NCI-H1436 treated with DMSO at 0.1 percent for 48 hours (cell line): Measurements from ENCODE around the gene ICOSLG.
"Not testable (repeated sequence)": the region's sequence is repeated elsewhere in the genome, so short reads cannot be mapped to it uniquely, and the experiment has no call there.

Source experiments
- DNase-seq: peaks from one replicate; lab custom pipeline; 2025; lab: John Stamatoyannopoulos, UW

ICOSLG gene

DNA sequence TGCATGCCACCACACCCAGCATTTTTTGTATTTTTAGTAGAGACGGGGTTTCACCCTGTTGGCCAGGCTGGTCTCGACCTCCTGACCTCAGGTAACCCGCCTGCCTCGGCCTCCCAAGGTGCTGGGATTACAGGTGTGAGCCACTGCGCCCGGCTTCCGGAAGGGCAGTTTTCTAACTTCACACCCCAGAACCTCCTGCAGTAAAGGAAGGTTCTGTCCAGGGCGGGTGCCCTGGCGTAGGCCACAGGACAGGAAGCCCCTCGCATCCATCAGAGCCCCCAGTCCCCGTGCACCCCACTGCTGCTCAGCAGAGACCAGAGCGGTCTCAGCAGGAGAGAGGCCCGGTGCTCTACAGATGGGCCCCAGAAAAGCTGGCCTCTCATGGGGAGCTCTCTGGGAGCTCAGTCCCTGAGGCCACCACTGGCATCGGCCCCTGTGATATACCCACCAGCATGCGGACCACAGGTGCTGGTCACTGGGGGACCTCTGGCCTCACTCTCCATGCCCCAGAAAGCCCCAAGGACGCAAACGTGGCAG is 25.1 kb upstream of the ICOSLG start:
- DNase-seq: no peak

DNA sequence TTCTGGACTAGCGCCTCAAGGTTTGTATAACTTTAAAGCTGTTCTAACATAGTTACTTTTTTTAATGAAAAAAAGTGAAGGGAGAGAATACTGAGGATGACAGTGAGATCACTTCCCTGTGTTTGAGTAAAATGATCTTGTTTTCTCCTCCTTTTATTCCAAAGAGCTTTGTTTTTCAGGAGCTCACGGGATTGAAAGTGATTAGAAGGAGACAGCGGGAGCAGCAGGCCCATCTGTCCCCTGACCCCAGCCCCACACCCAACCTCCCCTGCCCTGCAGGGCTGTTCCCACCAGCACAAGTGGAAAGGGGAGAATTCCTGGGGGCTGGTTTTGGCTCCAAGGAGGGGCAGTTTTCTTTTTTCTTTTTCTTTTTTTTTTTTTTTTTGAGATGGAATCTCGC is 23.0 kb upstream of the ICOSLG start:
- DNase-seq: no peak

DNA sequence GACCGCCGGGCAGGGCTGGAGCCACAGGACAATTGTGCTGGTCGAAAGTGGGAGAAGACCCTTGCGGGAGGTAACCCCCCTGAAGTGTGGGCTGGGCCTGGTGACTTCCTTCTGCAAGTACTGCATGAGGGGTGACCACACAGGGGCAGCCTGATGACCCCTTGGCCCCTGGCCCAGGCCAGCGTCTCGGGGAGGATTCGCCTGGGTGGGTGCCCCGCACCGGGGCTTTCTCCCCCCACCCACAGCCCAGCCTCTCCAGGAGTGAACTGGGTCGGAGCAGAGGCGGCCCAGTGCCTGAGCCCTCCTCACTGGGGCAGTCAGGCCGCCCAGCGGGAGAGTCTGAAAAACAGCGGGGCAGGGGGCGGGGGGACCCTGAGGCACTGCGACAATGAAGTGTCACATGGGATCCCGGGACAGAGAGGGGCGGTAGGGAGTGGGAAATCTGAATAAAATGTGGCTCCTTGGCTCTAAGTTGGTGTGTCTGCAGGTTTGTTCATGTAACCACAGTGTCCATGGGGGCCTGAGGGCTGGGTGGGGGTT is 22.5 kb upstream of the ICOSLG start:
- DNase-seq: no peak

DNA sequence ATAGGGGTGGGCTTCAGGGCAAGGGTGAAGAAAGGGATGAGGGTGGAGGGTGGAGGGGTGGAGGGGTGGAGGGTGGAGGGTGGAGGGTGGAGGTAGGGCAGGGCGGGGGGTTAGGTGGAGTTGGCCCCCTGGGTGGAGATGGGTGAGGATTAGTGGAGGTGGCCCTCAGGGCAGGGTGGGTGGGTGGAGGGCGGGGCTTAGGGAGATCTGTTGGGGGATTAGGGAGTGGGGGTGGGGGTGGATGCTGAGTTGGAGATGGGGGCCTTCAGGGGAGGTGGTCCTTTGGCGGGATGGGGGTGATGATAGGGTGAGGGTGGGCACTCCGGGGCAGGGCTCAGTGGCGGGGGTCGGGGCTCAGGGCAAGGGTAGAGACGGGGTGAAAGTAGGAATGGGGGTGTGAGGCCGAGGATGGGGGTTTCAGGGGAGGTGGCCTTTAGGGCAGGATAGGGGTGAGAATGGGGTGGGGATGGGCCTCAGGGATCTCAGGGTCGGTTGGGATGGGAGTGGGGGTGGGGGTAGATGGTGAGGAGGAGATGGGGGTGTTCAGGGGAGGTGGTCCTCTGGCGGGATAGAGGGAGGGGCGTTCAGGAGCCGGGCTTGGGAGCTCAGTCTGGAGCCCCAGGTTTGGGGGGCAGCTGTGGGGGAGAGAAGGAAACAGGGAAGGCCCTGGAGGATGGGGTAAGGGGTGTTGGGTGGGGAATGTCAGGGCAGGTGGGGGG is 21.8 kb upstream of the ICOSLG start:
- DNase-seq: no peak

DNA sequence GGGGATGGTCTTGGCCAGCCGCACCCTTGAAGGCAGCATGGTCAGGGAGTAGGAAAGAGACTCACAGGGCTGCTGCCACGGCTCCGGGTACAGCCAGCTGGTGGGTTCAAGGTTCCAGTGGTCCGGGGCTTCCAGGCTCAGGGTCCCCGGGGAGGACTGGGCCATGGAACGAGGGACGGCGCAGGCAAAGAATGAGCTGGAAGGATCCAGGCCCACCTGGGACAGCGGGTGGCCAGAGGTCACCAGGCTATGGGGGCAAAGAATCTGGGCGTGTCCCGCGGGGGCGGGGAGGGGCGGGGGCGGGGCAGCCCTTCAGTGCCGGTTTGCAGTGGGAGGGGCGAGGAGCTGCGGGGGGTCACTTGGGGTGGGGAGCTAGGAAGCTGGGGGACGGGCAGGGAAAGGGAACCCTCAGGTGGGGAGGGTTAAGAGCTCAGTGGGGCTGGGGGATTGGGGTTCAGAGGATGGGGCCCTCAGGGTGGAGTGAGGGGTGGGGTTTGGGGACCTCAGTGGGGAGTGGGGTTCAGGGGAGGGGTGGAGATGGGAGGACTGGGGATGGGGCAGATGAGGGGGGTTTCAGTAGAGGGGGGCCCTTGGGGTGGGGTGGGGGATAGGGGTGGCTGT is 21.0 kb upstream of the ICOSLG start, which contains the start of gene DNMT3L:
TSS of gene DNMT3L (minus strand) at position 223 of the 621 bp plus-strand sequence. CDS start 638 bp downstream, outside the sequence.
- DNase-seq: no peak

DNA sequence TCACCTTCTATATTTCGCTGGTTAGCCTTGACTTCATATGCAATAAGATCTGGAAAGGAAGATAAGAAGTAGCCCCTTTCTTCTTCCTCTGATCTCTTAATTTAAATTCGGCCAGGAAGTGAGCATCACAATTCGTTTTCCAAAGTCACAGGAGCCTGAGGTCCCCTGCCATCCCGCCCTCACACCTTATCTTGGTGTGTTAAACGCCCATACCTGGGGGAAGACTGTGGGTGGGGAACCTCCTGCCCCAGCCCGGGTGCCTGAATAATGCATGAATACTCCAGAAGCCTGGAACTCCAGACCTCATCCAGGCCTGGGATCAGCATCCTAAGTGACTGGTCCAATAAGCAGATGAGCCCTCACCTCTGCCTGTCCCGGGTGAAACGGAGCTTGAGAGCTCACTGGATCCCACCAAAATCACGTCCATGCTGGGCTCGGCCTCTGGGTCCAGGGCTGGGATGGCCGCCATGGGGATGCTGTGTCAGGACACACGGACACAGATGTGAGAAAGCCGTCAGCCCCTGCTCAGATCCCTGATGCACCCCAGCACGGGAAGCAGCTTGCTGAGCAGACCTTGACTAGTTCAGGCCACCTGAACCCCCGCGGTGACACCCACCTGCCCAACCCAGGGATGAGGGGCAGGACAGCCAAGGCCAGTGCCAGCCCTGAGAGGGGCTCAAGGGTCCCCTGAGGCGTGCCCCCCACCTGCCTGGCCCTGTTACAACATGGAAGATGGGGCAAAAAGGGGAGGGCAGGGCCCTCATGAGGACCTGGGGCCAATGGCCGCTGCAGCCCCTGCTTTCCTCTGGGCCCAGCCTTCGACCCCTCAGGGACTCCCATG is 20.3 kb upstream of the ICOSLG start:
- no peak for DNase-seq

DNA sequence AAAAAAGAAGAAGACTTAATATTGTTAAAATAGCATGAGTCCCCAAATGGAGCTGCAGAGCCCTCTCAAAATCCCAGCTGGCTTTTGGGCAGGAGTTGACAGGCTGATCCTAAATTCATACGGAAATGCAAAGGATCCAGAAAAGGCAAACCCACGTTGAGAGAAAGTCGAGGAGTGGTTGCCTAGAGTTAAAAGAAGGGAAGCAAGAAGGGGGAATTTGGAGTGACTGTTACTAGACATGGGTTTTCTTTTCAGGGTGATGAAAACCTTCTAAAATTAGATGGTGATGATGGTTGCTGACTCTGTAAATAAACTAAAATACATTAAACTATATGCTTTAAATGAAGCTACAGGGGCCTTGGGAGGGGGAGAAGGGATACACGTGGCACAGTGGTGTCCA is 19.3 kb upstream of the ICOSLG start:
- DNase-seq: no peak

DNA sequence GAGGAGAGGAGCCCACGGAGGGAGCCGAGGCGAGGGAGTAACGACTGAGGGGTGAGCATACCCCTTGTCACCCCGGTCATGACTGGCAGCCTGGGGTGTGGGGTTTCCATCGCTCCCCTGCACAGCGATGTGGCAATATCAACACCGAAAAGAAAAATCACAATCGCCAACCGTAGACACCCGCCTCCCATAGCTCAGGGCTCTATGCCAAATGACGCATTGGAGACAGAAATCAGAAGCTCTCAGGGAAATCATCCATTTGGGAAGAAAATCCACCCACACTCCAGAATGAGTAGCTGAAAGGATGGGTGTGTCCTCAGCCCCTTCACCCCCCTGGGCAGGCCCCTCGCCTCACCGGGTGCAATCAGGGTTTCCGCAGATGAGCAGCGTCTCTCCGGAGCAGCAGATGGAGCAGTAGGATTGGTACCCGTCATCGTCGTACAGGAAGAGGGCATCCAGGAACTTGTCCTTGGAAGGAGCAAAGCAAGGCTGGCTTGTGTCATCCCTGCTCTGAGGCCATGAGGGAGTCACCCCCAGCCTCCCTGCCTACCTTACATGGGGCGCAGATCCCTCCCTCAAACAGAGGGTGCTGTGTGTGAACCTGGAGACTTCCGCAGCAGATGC is 18.5 kb upstream of the ICOSLG start:
- DNase-seq: no peak

DNA sequence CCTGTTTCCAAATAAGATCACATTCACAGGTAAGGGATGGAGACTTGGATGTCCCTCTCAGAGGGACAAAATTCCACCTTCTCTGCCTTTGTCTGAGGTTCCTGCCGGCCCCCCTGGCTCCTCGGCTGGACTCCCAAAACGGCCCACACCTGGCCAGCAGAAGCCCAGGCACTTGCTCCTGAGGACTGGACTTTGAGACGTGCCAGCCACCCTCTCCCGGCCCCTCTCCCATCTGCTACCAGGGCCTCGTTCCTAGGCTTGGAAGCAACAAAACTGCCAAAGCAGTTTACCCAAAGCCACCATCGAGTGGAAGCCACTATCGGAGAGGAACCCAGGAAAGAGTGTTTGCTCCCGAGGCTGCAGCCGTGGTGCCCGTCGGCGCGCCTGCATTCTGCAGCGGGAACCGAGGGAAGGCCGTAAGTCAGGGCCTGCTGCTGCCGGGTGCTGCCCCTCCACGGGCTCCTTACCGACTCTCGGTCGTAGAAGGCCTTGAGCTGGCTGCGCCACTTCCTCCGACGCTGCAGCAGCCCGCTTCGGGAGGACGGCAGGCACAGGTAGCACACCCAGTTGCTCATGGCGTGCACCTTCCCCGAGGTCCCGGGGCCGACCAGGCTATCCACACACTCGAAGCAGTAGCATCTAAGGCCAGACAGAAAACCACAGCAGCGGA is 17.4 kb upstream of the ICOSLG start:
- DNase-seq: no peak

DNA sequence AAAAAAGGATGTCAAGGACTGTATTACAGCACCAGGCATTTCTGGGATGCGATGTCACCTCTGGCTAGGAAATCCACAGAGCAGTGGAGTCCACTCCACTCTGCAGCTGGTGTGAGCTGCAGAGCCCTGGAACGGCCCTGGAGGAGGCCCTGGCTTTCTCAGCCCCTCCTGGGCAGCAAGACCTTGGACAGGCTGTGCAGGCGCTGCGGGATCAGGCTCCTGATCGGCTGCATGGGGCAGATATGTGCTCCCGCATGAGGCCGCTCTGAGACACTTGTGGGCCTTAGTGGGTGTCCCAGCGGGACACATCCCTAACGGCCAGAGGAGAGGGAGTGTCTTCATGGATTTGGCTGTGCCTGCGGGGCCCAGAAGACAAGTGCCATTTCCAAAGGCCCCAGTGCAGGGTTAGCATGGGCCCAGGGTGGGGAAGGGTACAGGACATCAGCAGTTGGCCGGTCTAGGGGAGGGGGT is 14.8 kb upstream of the ICOSLG start:
- no peak for DNase-seq

DNA sequence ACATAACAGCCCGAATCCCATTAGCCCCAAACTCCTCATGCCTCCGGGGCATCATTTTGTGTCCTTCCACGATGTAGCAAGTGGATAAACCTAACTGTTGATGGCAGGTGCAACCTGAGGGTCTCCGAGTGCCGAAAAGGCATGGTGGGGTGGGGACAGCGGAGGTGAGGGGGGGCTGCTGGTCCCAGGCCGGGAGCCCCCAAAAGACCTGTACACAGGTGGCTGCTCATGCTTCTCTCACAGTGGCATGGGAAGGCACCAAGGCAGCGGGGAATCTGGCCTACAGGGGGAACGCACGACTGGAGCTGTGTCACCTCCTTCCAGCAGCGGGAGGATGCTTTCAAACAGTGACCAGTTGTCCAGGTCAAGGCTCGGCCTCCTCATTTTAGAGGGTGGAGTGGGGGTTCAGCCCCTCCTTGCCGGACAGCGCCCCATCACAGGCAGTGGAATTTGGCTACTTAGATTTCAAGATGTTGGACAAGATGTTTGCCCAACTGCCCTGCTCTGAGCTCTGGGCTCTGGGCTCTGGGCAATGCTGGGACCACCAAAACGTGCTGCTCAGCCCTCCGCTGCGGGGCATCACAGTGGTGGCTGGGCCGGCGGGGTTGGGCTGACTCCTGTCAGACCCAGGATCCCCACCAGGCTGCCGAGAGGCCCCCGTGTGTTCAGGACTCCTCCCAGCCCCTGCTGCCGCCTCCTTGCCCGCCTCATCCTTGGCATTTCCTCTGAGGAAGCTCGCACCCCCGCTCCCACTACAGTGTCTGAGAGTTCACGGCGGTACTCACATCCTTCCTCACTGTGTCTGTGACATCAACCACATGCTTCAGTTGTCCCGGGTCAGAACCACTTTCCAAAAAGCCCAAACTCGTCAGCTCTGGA is 13.3 kb upstream of the ICOSLG start:
- no peak for DNase-seq

DNA sequence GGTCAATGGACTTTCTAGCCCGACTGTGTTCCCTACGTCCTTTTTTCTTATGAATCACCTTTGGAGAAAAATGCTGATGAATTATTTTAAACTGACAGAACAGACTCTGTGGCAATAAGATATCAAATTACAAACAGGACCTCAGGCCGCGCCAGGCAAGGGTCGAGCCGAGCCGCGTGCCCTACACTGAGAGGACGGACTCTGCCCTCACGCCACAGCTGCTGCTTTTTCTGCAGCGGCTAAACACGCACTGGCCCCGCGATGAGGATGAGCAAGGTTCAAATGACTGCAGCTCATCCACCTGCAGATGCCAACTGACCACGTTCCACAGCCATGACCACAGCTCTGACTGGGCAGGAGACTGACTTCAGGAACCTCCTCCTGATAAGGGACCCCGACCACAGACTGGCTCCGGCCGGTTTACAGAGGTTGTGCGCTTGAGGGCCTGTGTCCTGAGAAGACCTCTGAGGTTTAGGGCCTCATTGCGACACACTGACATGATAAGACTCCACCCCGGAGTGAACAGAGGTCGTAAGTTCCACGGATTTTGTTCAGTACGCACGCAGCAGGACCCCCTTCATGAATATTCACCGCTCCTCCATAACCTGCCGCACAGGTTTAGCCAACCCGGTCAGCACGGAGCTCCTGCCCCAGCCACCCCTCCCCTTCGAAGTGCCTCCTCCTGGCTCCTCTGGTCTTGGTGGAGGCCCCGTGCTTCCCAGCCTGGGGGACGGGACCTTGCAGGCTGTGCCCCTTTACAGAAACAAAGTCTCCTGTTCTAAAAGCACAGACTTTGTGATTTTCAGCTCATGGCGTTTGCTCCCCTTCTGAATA is 8.7 kb upstream of the ICOSLG start:
- not testable (repeated sequence) for DNase-seq

DNA sequence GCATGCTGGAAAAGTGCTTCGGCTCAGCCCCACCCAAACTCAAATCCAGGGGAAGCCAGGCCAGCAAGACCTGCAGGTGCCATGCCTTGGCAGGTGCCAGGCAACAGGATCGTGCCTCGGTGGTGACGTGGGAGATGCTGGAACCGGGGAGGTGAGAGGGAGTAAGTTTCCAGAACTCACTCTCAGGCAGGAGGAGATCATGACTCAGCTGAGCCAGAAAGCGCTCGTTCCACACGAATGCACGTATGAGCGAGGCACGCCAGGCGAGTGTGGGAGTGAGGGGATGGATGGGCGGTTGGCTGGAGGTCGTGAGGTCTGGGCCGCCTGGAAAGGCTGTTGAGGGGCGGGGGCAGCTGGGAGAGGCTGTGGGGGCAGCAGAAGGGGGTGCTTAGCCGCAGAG is 7.2 kb upstream of the ICOSLG start:
- not testable (repeated sequence) for DNase-seq

DNA sequence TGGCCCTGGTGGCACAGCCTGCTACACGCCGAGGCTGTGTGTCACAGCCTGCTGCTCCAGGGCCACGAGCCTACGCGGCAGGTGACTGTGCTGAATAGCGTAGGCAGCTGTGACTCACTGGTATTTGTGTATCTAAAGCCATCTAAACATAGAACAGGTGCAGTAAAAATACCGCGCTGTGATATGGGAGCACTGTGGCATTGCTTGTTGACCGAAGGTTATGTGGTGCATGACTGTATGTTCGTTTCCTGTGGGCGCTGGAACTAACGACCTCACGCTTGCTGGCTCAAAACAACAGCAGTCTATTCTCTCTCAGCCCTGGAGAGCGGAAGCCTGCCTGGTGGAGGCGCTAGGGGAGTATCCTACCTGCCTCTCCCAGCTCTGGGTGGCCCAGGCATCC is 3.2 kb upstream of the ICOSLG start:
- not testable (repeated sequence) for DNase-seq

DNA sequence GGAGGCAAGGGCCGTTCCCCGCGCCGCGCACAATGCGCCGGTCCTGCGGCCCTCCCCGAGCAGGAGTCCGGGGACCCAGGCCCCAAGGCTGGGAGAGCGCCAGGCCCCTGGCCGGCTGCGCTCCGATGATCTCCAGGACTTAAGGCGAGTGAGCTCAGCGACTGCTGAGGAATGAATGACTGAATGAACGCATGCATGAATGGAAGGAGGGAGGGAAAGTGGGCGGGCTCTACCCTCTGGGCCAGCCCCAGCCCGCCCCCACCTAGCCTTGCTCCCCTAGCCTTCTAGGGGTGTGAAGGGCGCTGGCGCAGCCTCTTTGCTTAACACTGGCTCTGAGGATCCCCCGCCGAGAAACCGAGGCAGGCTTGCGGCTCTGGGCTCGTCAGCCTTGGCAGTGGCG is 538 bp upstream of the ICOSLG start:
- DNase-seq: not testable (repeated sequence)

DNA sequence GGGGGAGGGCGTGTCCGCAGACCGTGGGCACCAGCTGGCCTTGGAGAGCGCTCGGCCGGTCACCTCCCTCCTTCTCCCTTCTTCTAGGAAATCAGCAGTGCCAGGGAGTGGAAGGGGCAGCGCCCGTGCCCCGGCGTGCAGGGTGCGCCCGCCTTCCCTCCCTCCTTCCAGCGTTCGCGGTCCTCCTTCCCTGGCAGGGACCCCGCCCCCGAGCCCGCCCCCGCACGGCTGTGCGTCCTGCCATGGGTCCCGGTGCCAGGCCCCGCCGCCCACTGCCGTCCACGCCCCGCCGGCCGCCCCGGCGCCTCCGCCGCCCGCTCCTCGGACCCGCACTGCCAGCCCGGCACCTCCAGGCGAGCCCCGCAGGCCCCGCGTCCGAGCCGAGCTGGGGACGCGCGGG is 390 bp downstream of the ICOSLG start:
- not testable (repeated sequence) for DNase-seq

DNA sequence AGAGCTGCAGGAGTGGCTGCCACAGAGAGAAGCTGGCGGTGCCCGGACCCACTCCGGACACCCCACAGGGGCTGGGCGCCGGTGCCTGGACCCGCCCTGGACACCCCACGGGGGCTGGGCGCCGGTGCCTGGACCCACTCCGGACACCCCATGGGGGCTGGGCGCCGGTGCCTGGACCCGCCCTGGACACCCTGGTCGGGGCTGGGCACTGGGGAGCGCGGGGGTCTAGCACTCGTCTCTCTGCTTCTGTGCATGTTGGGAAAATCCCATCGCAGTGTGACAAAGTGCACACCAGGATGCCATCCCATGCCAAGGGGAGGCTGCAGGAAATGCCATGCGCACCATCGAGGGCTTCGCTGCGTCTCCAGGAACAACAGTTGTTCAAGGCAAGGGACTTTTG is 11.2 kb downstream of the ICOSLG start:
- DNase-seq: not testable (repeated sequence)

DNA sequence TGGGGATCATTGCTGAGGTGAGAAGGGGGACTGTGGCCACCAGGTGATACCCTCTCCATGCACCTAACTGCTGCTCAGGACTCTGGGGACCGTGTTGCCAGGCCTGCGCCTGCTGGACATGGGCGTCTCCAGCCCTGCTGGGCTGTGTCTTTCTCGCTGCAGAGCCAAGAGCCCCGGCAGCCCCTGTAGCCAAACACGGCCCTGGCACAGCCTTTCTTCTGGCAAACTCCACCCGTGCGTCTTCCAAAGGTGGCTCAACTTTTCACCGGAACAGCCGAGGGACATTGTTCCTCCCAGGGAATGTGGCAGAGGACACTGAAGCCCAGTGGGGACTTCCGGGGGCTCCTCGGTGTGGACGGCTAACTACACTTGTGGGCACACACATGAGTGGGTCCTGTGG is 12.6 kb downstream of the ICOSLG start:
- not testable (repeated sequence) for DNase-seq

DNA sequence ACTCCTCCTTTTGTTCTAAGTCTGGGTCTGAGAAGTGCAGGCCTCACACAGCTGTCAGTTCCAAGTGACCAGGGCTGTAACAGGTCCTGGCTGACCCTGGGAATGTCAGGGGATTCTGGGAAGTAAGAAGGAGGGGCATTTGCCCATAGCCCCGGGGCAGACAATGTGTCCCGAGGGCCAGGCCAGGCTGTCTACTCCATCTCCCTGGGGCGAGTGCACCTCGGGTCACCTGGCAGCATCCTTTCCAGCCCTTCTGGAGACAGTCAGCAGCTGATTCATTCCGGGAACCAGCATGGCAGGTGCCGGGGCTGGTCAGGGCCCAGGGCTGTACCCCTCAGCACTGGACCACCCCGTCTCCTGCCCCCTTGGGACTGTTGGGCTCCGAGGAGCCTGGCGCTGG is 13.1 kb downstream of the ICOSLG start:
- not testable (repeated sequence) for DNase-seq
